Colon (tissue), 2 donors: ENCODE results near the gene RHBDF1.
"Not testable (repeated sequence)": the region's sequence is repeated elsewhere in the genome, so short reads cannot be mapped to it uniquely, and the experiment has no call there.

Source experiments
- FAIRE-seq: peaks from 2 replicates; lab custom pipeline; 2012; peaks lifted over from hg19 to GRCh38; lab: Jason Lieb, UNC
- donor health status: control.
- donor health status: control.

RHBDF1 gene

DNA sequence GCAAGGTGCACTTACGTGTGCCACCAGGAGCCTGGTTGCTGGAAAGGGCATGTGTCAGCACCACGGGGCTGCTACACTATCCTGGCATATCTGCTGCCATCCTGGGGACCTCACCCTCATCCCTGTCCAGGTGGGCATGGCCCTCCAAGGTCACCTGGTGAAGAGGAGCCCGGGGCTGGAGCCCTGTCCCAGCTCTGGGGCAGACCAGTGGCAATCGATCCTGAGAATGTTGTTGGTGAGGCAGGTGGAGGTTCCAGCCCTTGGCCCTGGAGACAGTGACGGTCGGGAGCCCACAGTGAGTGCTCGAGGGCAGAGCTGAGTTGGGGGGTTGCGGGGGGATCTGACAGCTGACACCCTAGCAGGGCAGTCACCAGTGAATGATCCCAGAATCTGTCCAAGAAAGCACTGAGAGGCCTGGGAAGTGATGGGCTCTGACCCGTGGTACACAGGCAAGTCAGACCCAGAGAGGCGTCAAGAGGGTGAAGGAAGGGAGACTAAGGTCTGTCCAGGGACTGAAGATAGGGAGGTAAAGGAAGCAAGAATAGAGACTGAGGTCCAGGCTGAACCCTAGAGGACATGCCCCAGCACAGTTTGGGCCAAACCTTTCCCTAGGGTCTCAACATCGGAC is 36.6 kb downstream of the RHBDF1 start:
- FAIRE-seq: no peak

DNA sequence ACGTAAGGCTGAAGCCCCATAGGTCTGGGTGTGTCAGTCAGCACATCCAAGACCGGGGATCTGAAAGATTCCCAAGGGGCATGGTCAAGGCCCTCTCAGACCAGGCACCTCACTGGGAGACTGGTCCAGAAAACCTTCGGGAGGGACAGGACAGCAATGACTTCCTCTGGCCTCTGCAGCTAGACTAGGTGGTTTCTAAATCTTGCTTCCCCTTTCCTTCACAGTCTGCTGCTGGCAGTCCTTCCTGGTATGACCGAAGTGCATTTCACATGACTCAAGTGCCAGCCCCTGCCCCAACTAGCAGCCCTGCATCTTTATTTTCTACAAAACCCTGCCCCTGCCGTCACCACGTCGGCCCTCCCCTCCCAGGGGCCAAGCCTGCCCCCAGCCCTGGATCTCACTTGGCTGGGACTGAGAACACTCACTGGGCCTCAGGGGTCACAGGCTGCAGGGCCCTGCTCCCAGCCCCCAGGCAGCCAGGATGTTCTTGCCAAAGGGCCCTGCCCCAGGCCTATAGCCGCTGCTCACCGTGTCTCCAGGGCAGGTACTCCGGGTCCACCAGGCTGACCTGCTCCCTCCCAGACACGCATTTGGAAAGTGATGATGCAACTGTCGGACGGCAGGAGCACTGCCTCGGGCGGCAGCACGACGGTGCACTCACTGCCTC is 37.3 kb downstream of the RHBDF1 start:
- FAIRE-seq: no peak

DNA sequence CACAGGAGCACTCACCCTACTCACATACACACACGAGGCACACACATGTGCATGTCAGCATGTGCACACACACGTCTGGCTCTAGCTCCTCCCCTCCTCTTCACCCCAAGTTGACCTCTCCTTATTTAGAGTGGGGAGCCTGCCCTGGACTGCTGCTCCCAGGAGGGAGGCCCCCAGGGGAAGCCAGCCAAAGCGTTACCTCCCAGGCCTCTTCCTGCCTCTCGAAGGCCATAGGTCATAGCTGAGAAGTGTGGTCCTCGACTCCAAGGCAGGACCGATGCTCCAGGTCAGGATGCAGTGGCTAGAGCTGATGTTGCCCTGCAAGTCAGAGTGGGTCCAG is 37.8 kb downstream of the RHBDF1 start:
- no peak for FAIRE-seq

DNA sequence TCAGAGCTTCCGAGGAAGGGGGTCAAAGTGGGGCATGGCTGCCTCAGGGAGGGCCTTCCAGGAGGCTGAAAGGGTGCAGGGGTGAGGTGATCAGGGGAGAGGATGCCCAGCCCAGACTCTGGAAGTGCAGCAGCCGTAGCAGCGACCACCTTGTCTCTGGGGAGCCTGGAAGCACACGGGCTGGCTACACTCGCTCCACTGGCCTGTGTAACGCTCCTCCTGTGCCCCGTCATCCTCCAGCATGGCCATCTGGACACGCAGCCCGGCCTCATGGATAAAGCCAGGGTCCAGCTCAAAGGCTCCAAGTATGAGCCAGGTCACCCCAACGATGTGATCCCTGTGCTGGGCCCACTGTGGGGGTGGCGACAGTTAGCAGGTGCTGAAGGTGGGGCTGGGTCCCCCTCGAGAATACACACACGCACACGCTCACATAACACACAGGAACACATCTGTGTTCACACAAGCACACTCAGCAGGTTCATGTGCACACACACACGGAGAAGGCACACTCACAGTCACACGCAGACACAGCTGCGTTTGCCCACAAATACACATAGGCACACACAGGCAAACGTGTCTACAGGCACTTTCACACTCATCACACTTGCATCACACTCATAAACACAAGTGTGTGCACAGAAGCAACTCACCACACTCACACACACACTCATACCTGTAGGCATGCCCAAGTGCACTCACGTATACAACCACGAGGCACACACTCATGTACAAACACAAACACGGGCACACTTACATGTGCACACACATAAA is 38.4 kb downstream of the RHBDF1 start:
- FAIRE-seq: no peak

DNA sequence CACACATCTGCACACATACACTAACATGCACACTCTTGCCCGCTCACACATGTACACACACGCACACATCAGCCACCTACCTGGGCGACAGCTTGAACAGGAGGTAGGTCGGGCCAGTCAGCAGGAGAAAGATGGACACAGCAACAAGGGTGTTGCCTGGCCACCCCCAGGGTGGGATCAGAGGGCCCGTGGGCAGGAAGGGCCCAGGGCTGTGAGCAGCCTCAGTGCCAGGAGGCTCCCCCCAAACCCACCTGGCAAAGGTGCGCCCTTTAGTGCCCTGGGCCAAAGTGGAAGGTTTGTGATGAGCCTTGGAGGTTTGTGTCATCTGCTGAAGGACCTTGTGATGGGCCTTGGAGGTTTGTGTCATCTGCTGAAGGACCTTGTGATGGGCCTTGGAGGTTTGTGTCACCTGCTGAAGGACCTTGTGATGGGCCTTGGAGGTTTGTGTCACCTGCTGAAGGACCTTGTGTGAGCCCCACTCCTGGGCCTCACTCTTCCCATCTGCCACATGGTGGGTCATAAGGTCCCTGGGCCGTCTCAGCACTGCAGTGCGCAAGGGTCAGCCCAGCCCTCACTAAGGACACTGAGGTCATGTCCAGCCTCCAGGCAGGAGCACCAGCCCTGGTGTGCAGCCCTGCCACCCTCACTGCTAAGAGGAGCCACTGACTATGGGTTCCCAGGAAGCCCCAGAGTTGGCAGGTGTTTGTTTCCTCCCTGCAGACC is 39.1 kb downstream of the RHBDF1 start:
- FAIRE-seq: not testable (repeated sequence)

DNA sequence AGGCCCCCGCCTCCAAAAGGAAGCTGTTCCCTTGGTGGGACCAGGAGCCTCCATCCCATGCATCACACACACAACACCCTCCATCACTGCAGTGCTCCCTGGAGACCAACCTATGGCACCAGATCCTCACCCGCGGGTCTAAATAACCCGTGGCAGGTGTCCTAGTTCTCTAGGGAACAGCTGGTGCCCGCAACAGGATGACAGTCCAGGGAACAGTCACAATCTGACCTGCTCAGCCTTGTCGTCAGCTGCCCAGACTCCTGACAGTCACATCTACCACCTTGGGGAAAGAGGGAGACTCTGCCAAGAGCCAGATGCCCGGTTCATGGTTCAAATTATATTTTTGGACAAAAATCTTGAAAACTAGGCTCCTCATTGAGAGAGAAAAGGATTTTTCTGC is 41.8 kb downstream of the RHBDF1 start:
- not testable (repeated sequence) for FAIRE-seq

DNA sequence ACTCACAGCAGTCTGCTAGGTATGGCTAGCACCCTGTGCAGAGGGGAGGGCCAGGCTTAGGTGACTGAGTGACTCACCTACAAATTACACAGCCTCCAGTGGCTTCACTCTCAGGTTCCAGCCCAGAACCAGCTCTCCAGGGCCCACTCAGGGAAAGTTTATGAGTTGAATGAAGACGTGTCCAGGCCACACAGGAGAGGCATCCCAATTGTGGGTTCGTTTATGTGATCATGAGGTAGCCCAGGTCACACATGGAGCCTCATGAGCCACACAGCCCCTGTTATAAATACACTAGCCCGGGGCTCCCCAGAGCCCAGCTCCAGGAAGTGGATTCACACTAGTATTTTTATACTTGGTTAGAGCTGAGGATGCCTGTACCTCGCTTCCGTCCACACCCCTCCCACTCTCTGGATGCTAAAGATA is 46.5 kb downstream of the RHBDF1 start:
- not testable (repeated sequence) for FAIRE-seq

DNA sequence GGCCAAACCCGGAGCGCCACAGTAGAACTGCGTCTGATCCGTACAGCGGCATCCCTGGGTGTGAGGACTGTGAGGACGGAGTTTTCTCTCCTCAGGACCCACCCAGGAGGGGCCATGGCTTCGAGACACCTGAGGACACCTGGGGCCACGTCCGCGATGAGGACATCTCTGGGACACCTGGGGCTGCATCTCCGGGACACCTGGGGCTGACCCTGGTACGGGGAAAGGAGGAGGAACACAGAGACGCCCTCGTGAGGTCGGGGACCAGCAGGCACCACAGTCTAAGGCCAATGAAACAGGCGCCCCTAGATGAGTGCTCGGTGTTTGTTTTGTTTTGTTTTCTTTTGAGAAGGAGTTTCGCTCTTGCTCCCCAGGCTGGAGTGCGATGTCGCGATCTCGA is 48.3 kb downstream of the RHBDF1 start:
- FAIRE-seq: not testable (repeated sequence)

DNA sequence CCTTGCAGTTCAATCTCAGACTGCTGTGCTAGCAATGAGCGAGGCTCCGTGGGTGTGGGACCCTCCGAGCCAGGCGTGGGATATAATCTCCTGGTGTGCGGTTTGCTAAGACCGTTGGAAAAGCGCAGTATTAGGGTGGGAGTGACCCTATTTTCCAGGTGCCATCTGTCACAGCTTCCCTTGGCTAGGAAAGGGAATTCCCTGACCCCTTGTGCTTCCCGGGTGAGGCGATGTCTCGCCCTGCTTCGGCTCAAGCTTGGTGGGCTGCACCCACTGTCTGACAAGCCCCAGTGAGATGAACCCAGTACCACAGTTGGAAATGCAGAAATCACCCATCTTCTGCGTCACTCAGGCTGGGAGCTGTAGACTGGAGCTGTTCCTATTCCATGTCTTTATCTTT is 51.5 kb downstream of the RHBDF1 start:
- FAIRE-seq: not testable (repeated sequence)

DNA sequence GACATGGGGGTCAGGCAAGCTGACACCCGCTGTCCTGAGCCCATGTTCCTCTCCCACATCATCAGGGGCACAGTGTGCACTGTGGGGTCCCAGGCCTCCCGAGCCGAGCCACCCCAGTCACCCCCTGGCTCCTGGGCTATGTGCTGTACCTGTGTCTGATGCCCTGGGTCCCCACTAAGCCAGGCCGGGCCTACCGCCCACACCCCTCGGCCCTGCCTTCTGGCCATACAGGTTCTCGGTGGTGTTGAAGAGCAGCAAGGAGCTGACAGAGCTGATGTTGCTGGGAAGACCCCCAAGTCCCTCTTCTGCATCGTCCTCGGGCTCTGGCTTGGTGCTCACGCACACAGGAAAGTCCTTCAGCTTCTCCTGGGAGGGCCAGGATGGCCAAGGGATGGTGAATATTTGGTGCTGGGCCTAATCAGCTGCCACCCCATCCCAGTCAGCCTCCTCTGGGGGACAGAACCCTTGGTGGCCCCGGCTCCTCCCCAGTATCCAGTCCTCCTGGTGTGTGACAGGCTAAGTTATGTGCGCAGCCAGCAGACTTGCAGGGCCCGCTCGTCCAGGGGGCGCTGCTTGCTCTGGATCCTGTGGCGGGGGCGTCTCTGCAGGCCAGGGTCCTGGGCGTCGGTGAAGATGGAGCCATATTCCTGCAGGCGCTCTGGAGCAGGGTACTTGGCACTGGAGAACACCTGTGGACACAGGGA is 55.2 kb downstream of the RHBDF1 start:
- not testable (repeated sequence) for FAIRE-seq

DNA sequence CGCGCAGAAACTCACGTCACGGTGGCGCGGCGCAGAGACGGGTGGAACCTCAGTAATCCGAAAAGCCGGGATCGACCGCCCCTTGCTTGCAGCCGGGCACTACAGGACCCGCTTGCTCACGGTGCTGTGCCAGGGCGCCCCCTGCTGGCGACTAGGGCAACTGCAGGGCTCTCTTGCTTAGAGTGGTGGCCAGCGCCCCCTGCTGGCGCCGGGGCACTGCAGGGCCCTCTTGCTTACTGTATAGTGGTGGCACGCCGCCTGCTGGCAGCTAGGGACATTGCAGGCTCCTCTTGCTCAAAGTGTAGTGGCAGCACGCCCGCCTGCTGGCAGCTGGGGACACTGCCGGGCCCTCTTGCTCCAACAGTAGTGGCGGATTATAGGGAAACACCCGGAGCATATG is 61.7 kb downstream of the RHBDF1 start:
- not testable (repeated sequence) for FAIRE-seq

DNA sequence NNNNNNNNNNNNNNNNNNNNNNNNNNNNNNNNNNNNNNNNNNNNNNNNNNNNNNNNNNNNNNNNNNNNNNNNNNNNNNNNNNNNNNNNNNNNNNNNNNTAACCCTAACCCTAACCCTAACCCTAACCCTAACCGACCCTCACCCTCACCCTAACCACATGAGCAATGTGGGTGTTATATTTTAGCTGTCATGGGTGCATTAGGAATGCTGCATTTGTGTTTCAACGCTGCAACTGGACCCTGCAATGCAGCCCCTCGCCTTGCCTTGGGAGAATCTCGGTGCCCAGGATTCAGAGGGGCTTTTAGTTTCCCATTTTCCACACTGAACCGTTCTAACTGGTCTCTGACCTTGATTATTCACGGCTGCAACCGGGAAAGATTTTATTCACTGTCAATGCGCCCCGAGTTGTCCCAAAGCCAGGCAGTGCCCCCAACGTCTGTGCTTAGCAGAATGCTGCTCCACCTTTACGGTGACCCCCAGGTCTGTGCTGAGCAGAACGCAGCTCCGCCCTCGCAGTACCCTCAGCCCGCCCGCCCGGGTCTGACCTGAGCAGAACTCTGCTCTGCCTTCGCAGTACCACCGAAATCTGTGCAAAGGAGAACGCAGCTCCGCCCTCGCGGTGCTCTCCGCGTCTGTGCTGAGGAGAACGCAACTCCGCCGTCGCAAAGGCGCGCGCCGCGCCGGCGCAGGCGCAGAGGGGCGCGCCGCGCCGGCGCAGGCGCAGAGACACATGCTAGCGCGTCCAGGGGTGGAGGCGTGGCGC is 62.3 kb downstream of the RHBDF1 start:
- no peak for FAIRE-seq
